HepG2 (cell line): ENCODE measurements around the gene CAMSAP3. TPM values are rescaled to one million over a fixed set of nuclear protein-coding genes. Genes with fewer than 3 reads are reported as not detected.

ENCODE experiments used
- ARNTL ChIP-seq: sonication (generic); formaldehyde crosslinking; IDR thresholded peaks from 2 replicates; pipeline ENCODE4 v1.4.0; 2020; ENCODE audit warnings: mild to moderate bottlenecking, missing genetic modification reagents
- BHLHE40 ChIP-seq: IDR thresholded peaks from 2 replicates; pipeline ENCODE4 v1.6.1; 2011; ENCODE audit warnings: low read length, improper control_type of control experiment
- ETV5 ChIP-seq: IDR thresholded peaks from 2 replicates; pipeline ENCODE4 v1.6.1; 2018; ENCODE audit warnings: missing biosample characterization, missing genetic modification reagents, inconsistent platforms, borderline replicate concordance
- IRX3 ChIP-seq: sonication (generic); formaldehyde crosslinking; IDR thresholded peaks from 2 replicates; pipeline ENCODE4 v1.8.1; 2023; ENCODE audit warnings: mild to moderate bottlenecking, low read depth, missing genetic modification reagents, borderline replicate concordance
- RARA ChIP-seq: IDR thresholded peaks from 2 replicates; pipeline ENCODE4 v1.6.1; 2016; ENCODE audit warnings: missing genetic modification reagents, missing compliant biosample characterization
- SMC3 ChIP-seq: IDR thresholded peaks from 2 replicates; pipeline ENCODE4 v1.6.1; 2011; ENCODE audit warnings: low read length, improper control_type of control experiment
- SP140L ChIP-seq: sonication (generic); formaldehyde crosslinking; IDR thresholded peaks from 2 replicates; pipeline ENCODE4 v1.4.0; 2020; ENCODE audit warnings: missing genetic modification reagents, borderline replicate concordance
- SPEN ChIP-seq: sonication (generic); formaldehyde crosslinking; IDR thresholded peaks from 2 replicates; pipeline ENCODE4 v1.5.1; 2020; ENCODE audit warnings: low read depth, mild to moderate bottlenecking, missing genetic modification reagents
- SSRP1 ChIP-seq: IDR thresholded peaks from 2 replicates; pipeline ENCODE4 v1.6.1; 2016; ENCODE audit warnings: control low read depth
- THAP9 ChIP-seq: sonication (generic); formaldehyde crosslinking; IDR thresholded peaks from 2 replicates; pipeline ENCODE4; 2020; ENCODE audit warnings: missing genetic modification reagents, mild to moderate bottlenecking, borderline replicate concordance
- THRA ChIP-seq: sonication (generic); formaldehyde crosslinking; IDR thresholded peaks from 2 replicates; pipeline ENCODE4 v1.4.0; 2020; ENCODE audit warnings: missing genetic modification reagents, borderline replicate concordance
- TP53 ChIP-seq: sonication (generic); formaldehyde crosslinking; conservative IDR thresholded peaks from 2 replicates; pipeline ENCODE4 v1.4.0; 2020; ENCODE audit warnings: missing genetic modification reagents
- TRIM24 ChIP-seq: sonication (generic); formaldehyde crosslinking; IDR thresholded peaks from 2 replicates; pipeline ENCODE4 v1.8.0; 2022; ENCODE audit warnings: mild to moderate bottlenecking, missing genetic modification reagents
- ZFP82 ChIP-seq: sonication (generic); formaldehyde crosslinking; IDR thresholded peaks from 2 replicates; pipeline ENCODE4 v1.5.1; 2020; ENCODE audit warnings: mild to moderate bottlenecking, missing genetic modification reagents, borderline replicate concordance
- ZNF335 ChIP-seq: sonication (generic); formaldehyde crosslinking; IDR thresholded peaks from 2 replicates; pipeline ENCODE4 v1.4.0; 2020; ENCODE audit warnings: missing genetic modification reagents
- ZNF431 ChIP-seq: sonication (generic); formaldehyde crosslinking; IDR thresholded peaks from 2 replicates; pipeline ENCODE4 v1.9.0; 2022; ENCODE audit warnings: missing genetic modification reagents, low read depth, mild to moderate bottlenecking, borderline replicate concordance
- ZNF543 ChIP-seq: sonication (generic); formaldehyde crosslinking; IDR thresholded peaks from 2 replicates; pipeline ENCODE4 v1.4.0; 2020; ENCODE audit warnings: mild to moderate bottlenecking, missing genetic modification reagents
- ZNF607 ChIP-seq: sonication (generic); formaldehyde crosslinking; IDR thresholded peaks from 2 replicates; pipeline ENCODE4 v1.5.1; 2020; ENCODE audit warnings: missing genetic modification reagents, mild to moderate bottlenecking, borderline replicate concordance
- ZNF672 ChIP-seq: sonication (generic); formaldehyde crosslinking; IDR thresholded peaks from 2 replicates; pipeline ENCODE4 v1.8.1; 2022; ENCODE audit warnings: missing genetic modification reagents
- polyA plus RNA-seq, 8 experiments: library from polyadenylated mRNA; depleted of rRNA in 3 of 8; stranded (reverse) in 7 of 8; unstranded in 1 of 8; fragments of >200 nt; fragmentation: Illumina TruSeq in 4 of 8; extraction: Trizol in 4 of 8; gene quantifications; 2 replicates each; pipeline versions ENCODE4 v1.2.1 to v1.2.3, GENCODE V29; 2011 to 2016; ENCODE audit warnings: low read depth in 4 of 8, missing spikeins in 1 of 8, mixed read lengths in 1 of 8; ENCODE audit not compliant: insufficient read depth in 1 of 8
- total RNA-seq, 5 experiments: library from RNA; depleted of rRNA; stranded (reverse); fragments of >200 nt; fragmentation: Illumina TruSeq; extraction: Trizol; gene quantifications; 2 replicates each; pipeline ENCODE4 v1.2.3, GENCODE V29; 2016; ENCODE audit warnings: low read depth in 1 of 5
- TF ChIP-seq, protein P1 (sequence below): sonication (generic); formaldehyde crosslinking; IDR thresholded peaks from 2 replicates; pipeline ENCODE4 v1.9.0; 2021; ENCODE audit warnings: missing genetic modification reagents, borderline replicate concordance
- TF ChIP-seq, protein P2 (sequence below): sonication (generic); formaldehyde crosslinking; conservative IDR thresholded peaks from 2 replicates; pipeline ENCODE4 v1.4.0; 2020; ENCODE audit warnings: missing genetic modification reagents

Gene CAMSAP3
- total and polyA plus RNA-seq, 2 of the 13 experiments (the other 11 are each of a cell fraction or from before 2014, with no cell fraction given), result 10.8 to 11.8 TPM

DNA sequence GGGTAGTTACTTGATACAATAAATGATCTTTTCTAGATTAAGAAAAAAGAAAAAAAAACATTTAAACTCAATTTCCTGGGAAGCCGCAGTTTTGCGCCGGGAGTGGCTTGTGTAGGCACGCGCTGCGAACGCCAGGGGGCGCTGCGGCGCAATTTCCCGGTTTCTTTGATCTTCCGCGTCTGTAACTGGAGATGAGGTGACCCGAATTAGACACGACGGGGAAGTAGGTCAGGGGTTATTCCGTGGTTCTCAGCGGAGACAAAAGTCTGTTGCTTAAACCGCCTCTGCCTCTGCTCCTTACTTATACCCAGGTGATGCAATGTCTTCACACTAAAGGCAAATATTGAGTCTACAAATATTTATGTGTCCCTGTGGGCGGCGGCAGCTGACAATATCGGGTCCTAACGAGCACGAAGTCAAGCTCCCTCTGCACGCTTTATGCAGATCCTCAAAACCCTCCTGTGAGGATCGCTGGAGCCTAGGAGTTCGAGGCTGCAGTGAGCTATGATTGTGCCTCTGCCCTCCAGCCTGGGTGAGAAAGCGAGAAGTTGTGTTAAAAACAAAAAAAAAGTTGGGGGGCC, 56.5 kb downstream of the CAMSAP3 start (continued):
- 0 out of 2 replicates have a peak, but pooled peaks have one; percentile 75 for TF ChIP-seq SP140L (CRISPR knock-in tag)
- no peak for TF ChIP-seq ZNF543 (CRISPR knock-in tag)
- no peak for TF ChIP-seq SPEN (CRISPR knock-in tag)
- TF ChIP-seq THAP9 (CRISPR knock-in tag), result peak; percentile 29; the same call in 1 of the 2 replicates
- TF ChIP-seq, protein P1, sequence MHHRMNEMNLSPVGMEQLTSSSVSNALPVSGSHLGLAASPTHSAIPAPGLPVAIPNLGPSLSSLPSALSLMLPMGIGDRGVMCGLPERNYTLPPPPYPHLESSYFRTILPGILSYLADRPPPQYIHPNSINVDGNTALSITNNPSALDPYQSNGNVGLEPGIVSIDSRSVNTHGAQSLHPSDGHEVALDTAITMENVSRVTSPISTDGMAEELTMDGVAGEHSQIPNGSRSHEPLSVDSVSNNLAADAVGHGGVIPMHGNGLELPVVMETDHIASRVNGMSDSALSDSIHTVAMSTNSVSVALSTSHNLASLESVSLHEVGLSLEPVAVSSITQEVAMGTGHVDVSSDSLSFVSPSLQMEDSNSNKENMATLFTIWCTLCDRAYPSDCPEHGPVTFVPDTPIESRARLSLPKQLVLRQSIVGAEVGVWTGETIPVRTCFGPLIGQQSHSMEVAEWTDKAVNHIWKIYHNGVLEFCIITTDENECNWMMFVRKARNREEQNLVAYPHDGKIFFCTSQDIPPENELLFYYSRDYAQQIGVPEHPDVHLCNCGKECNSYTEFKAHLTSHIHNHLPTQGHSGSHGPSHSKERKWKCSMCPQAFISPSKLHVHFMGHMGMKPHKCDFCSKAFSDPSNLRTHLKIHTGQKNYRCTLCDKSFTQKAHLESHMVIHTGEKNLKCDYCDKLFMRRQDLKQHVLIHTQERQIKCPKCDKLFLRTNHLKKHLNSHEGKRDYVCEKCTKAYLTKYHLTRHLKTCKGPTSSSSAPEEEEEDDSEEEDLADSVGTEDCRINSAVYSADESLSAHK (CRISPR knock-in tag), result no peak
- TF ChIP-seq TP53 (CRISPR knock-in tag), result no peak
- peak; percentile 45; the same call in 1 of the 2 replicates for TF ChIP-seq ETV5
- TF ChIP-seq TRIM24 (CRISPR knock-in tag), result peak; percentile 69; the same call in 1 of the 2 replicates
- 0 out of 2 replicates have a peak, but pooled peaks have one; percentile 44 for TF ChIP-seq ARNTL (CRISPR knock-in tag)
- no peak for TF ChIP-seq SSRP1 (CRISPR knock-in tag)
- TF ChIP-seq THRA (CRISPR knock-in tag), result peak; percentile 94
- 0 out of 2 replicates have a peak, but pooled peaks have one; percentile 18 for TF ChIP-seq IRX3
- peak; percentile 60; the same call in 1 of the 2 replicates for TF ChIP-seq BHLHE40
- TF ChIP-seq ZFP82, result 0 out of 2 replicates have a peak, but pooled peaks have one; percentile 65
- TF ChIP-seq SMC3, result peak; percentile 52
- TF ChIP-seq ZNF607 (CRISPR knock-in tag), result peak; percentile 46; the same call in 1 of the 2 replicates
- TF ChIP-seq RARA (CRISPR knock-in tag), result peak; percentile 96
- no peak for TF ChIP-seq ZNF672 (CRISPR knock-in tag)
- peak; percentile 60; the same call in 1 of the 2 replicates for TF ChIP-seq ZNF431
- peak; percentile 74; the same call in 1 of the 2 replicates for TF ChIP-seq ZNF335 (CRISPR knock-in tag)
- TF ChIP-seq, protein P2, sequence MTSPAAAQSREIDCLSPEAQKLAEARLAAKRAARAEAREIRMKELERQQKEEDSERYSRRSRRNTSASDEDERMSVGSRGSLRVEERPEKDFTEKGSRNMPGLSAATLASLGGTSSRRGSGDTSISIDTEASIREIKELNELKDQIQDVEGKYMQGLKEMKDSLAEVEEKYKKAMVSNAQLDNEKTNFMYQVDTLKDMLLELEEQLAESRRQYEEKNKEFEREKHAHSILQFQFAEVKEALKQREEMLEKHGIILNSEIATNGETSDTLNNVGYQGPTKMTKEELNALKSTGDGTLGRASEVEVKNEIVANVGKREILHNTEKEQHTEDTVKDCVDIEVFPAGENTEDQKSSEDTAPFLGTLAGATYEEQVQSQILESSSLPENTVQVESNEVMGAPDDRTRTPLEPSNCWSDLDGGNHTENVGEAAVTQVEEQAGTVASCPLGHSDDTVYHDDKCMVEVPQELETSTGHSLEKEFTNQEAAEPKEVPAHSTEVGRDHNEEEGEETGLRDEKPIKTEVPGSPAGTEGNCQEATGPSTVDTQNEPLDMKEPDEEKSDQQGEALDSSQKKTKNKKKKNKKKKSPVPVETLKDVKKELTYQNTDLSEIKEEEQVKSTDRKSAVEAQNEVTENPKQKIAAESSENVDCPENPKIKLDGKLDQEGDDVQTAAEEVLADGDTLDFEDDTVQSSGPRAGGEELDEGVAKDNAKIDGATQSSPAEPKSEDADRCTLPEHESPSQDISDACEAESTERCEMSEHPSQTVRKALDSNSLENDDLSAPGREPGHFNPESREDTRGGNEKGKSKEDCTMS (CRISPR knock-in tag), result no peak
